Measurements from ENCODE around the gene SLC24A3.

SLC24A3 gene

DNA sequence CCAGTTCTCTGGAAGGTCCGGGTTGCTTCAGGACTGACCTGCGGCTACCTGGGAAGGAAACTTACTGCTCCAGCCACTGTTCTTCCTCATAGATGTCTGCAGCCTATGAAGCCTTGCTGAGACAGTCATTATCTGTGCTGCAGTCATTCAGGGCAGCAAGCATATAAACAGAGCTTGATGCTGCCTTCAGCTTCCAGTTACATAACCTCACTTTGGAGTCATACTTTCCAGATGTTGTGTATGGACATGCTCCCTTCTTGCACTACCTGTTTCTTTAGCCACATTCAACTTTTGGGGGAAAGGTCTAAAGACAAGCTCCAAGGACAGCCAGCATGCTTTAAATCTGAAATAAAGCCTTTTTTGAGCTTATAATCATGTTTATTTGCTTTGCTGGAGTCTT lies 98.1 kb downstream of the SLC24A3 start:
- DNase-seq: no peak

DNA sequence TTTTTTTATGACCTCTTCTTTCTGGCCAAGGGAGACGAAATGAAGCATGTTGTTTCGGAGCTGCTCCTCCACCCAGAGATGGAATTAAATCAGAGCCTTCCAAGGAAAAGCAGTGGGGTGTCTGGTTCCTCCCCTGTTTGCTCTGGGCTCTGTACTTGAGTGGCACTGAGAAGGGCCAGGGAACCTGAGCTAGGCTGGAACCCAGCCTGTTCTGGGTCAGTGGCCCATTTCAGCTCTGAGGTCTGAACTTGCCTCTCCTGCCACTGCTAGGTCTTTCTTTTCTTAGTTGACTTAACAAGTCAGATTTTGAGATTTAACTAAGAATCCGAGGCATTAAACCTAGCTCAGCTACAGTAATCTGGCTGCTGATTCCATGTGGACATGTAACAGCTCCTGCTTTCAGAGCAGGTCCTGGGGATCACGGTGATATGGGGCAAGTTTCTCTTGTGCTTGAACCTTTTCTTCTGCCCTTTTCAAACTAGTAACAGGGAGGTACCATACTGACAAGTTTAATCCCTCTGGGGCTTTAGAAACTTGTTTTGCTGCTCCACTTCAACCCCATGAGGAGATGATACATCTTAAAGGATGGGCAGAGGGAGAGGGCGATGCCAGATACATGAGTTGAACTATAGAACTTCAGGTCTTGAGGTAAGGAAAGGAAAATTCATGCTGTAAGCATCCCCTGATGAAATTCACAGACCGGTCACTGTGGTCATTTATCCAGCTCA lies 101.1 kb downstream of the SLC24A3 start:
- no peak for DNase-seq

DNA sequence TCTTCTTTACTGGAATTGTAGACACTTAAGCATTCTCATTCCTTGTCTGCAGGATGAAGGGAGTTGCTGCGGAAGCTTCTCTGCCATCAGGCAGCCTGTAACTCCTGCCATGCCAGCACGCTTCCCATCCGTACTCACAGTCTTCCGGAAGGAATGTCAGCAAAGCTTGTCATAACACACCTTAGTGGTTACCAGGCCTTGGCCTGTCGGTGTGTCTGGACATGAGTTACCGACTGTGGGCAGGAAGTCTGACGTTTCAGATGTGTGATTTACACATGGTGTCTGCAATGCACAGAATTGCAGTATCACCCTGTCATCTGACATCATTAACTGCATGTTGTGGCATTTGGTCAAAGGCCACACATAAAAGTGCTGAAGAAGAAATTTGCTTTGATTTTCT lies 102.2 kb downstream of the SLC24A3 start:
- no peak for DNase-seq

DNA sequence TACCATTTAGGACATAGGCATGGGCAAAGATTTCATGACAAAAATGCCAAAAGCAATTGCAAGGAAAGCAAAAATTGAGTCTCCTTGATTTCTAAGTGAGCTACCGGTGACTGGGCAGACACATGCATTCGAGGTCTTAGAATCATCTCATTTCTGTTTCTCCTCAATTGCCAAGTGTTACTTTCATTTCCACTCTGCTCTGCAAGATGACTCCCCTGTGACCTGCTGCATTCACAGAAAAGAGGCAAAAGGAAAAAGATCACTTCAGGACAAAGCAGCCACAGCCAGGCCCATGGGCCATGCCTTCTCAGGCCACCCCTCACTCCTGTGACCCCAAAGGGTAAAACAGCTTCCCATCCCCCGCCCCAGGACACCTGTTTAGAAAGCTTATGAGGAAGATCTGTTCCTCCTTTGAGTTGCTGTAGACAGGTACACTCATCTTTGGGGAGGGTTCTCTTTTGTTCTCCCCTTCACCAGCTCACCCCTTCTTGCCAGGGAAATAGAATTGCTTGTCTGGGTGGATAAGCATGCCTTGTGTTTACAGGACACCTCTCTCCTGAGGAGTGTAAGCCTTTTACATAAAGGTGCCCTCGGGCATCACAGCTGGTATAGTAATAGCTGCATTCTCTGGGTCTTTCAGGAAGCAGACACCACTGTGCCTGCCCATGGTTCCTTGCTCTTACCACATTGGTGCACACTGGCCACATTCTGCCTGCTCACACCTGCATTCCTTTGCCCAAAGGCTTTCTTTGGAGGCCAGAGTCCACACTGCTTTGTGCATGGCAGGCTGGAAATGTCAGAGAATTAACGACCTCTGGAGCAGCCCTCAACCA lies 105.0 kb downstream of the SLC24A3 start:
- DNase-seq: no peak

DNA sequence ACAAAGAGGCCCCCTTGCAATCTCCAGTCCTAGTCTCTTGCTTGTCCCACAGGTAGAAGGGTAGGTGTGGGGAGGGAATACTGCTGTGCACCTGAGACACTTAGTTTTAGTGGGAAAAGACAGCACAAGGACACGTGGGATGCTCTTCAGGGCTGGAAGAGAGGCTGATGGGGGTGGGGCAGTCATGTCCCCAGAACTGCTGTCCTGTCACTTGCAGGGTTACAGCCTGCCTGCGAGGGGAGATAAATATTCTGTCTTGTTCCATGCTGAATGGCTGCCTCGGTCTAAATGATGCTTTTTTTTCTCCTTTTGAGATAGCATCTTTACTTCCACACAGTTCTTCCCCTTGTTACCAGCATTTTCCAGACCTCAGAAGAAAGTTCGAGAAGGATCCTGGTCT lies 106.2 kb downstream of the SLC24A3 start:
- DNase-seq: no peak

DNA sequence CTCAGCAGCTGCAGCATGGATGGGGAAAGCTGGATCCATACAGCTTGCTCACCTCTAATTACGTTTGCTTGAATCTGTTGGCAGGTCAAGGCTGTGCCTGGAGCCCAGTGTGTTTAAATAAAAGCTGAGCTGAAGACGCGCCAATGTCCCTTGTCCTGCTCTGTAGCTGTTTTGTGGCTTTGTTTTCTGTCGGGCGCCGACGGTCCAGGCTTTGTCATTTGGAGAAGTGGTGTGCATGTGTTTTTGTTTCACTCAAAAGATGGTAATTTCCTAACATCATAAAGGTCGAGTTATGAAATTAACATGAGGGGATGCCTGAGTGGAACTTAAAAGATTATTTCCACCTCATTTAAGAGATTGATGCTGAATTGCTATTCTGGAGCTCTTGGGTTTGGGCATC lies 107.6 kb downstream of the SLC24A3 start:
- peak; percentile 61 for DNase-seq

DNA sequence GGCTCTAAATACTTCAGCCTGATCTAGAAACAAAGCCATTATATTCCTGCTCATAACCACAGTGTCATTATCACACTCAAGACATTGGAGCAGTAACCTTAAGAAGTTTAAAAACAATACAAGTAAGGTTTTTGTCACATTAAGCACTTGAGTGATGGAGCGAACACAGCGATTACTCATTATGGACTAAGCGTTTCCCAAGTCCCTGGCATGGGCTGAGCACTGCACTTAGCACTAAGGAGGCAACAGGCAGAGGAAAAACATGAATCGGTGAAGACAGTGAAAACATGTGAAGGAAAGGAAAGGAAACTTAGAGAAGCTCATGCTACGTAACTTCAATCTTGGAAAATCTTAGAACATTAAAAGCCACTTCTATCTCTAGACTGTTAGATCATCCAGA lies 108.7 kb downstream of the SLC24A3 start:
- DNase-seq: no peak

DNA sequence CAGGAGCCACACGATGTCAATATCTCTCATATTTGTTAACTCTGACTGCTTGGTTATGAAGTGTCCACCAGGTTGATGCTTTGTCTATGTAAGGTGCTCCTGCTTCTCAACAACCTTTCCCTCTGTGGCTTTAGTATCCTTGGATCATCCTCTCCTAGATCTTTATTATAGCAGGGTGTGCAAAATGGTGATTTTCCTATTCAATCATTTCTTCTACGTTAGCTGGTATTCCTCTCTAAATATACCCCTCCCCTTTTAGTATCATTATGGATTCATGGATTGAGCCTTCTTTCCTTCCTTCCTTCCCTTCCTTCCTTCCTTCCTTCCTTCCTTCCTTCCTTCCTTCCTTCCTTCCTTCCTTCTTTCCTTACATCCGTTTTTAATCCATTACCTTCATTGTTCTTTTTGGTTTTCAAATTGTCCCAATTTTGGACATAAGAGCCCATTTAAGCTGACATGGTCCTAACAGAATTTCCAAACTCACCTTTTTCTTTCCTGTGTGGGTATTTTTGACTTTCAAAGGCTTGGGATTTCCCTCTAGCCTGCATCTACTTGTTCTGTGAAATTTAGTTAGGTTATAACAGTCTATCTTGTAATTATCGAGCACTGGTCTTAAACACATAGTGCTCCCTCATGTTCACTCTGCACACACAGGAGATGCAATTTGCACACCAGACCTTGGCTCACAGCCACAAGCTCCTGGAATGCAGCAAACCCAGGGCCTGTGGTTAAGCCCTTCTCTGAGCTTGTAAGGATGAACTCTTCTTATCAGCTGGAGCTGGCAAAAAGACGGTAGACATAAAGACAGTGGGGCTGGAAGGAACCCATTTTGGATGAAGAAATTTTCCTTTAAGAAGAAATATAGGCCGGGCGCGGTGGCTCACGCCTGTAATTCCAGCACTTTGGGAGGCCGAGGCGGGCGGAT lies 109.9 kb downstream of the SLC24A3 start:
- DNase-seq: no peak

DNA sequence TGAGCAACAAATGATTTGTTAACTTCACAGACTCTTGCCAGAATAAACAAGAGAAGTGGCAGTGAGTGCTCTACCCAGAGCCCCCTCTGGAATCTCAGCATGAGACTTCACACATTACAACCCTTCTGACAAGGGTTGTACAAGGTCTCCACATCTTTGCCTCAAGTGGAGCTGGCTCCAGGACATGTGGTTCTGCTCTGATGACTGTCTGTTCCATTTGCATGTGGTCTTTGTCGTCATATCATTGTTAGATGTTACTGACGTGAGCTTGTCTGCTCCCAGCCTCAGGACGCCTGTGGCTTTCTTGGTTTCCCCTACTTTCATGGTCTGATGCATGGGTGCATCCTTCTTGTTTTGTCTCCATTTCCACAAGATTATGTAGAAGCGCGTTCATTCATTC lies 115.0 kb downstream of the SLC24A3 start:
- peak; percentile 19 for DNase-seq

DNA sequence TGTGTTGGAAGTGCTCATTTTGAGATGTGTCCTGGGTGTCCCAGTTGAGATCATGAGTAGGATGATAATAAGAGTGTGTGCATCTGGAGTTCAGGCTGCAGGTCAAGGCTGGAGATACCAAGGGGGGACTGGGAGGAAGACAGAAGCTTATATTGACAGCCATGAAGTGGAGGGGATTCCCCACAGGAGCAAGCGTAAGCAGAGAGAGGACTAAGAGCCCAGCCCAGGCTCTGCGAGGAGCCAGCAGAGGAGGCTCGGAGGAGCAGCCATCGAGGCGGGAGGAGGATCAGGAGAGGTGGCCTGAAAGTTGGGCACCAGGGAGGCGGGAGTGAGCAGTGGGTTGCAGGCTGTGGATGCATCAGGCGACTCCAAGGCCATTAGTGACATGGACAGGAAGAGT lies 116.2 kb downstream of the SLC24A3 start:
- no peak for DNase-seq

DNA sequence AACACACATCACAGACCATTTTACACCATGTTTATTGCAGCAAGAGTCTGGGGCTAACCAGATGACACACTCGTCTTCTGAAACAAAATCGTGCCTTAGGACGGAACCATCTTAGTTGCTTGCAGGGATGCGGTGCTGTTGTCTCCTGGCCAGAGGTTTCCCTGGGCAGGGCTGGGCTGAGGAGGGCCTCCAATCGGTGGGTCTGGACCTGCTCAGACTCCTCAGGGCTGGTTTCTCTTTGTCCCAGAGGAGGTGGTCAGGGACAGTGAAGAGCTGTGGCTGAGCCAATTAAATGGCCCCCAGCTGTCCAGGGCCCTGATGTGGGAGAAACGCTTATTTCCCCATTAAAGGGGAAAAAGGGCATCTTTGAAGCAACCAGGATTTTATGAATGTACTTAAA lies 117.6 kb downstream of the SLC24A3 start:
- no peak for DNase-seq

DNA sequence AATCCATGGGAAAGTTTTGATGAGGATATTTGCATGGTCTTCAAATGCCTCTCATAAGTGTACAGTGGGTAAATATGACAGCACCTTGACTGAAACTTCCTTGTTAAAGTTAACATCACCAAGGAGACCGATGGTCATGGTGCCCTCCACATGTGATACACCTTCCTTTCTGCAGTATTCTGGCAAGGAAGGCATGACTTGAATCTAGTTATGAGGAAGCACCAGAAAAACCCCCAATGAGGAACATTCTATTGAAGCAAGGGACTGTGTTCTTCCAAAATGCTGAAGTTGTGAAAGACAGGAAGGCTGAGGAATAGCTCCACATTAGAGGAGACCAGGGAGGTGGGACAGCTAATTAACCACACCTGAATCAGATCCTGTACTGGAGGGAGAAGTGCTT lies 118.3 kb downstream of the SLC24A3 start:
- DNase-seq: no peak

DNA sequence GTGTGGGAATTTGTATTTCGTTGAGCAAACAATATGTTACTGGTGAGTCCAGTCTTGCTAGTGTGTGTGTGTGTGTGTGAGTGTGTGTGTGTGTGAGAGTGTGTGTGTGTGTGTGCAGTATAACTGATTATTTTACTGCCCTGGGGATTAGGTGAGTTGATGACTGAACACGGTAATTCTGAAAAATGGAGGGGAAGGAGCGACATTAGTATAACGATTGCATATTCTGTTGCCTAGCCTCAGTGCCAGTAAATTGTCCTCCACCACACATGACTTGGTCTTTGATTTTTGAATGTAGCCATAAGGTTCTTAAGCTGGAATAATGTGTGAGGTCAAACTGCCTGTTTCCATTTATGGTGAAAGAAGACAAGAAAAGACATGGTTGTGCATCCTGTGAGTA lies 121.1 kb downstream of the SLC24A3 start:
- DNase-seq: no peak

DNA sequence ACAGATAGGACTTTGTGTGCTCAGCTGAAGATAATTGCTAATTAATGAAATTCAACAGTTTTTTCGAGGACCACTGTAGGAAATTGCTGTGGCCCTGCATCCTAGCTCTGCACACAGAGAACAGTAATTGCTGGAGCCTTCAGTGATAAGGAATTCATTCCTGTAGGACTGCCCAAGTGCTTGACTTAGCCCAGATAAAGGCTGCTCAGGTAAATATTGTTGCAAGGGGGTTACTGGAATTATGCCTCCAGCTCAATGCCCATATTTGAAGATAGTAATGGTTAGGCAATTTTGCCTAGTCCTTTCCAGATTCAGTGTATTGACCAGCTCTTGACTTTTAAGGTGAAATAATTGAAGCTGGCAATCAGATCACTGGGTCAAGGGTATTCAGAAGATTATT lies 122.9 kb downstream of the SLC24A3 start:
- DNase-seq: no peak

DNA sequence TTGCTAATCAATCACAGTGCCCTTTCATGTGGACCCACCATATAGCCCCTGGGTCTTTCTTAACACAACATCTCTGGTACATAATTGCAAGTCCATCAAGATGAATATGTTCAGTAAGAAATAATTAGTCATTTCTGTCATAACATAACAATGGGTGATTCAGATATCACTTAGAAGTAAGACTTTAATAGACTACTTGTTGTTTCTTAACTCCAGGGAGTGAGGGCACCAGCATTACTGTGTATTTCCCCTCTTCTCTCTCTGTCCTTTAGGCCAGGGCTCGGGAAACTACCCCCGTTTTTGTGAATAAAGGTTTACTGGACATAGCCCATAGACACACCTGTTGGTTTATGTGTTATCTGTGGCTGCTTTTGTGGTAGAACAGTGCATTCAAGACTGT lies 123.5 kb downstream of the SLC24A3 start:
- no peak for DNase-seq

DNA sequence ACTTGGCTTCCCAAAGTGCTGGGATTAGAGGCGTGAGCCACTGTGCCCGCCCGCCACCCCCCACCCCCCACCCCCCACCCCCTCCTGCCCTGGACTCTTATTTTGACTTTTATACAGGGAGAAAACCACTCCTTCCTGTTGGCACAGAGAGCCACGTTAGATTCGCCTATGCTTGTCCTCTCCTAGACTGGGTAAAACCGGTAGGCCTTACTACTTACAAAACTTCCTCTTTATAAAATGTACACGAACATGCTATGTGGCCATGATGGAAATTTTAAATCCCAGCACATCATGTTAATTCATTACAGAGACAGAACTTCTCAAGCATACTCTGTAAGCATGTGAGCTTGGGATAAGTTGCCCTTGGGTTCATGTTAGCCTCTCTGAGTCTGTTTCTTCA lies 124.2 kb downstream of the SLC24A3 start:
- DNase-seq: no peak

DNA sequence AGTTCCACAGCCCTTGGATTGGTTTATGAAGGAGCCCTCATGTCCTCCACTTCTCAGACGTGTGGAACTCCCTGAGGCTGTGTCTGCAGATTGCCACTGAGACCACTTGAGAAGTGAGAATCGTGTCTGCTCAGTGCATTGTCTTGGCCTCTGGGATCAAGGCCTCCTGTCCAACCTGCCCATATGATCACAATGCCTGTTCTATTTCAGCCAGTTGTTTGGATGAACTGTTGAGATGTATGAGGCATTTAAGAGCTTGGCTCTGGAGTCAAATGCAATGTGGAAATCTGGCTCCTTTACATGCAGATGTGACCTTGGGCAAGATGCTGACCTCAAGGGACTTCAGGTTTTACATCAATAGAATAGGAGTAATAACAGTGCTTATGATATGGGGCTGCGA lies 125.9 kb downstream of the SLC24A3 start:
- no peak for DNase-seq

DNA sequence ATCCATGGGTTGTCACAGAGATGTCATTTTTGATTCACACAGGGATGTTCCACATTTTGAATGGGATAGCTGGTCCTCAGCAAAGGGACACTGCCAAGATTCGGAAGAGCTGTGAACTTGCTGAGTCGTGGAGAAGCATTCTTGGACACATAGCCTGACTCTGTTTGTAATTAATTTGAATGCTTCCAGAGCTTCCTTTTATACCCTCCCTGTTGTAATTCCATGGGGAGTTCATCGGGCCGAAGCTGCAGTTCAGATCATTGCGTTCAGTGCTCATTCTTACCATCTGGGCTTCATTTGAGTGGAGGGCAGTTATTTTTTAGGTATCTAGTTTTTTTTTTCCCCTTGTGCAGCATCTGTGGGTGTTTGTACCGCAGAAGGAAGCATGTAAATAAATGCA lies 126.5 kb downstream of the SLC24A3 start:
- DNase-seq: no peak

DNA sequence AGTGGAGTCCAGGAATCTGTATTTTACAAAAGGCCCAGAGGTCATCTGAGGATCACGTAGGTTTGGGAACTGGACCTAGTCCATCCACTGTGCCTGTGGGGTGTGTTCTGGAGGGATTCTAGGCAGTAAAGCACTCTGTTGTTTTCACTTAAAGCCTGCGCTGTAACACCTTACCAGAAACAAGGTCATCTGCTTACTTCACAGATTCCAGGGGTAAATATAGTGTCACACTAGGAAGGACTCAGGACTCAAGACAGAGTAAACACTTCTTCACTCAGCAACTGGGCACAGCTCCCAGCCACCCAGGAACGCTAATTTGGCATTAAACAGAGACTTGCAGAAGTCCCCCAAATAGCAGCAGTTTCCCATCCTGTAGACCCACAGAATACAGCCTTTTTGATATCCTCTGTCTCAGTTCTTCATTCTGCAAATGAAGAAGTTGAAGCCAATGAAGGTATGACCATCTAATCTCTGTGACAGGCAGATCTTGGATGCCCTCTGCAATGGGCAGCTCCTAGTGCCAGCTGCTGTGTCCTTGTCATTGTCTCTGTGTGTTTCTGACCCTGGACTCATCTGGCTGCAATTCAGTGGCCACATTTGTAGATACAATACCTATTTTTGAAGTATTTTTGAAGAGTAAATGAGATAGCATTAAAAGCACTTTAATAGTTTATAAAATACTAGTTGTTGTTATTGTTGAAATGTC lies 129.1 kb downstream of the SLC24A3 start:
- peak; percentile 2 for DNase-seq

DNA sequence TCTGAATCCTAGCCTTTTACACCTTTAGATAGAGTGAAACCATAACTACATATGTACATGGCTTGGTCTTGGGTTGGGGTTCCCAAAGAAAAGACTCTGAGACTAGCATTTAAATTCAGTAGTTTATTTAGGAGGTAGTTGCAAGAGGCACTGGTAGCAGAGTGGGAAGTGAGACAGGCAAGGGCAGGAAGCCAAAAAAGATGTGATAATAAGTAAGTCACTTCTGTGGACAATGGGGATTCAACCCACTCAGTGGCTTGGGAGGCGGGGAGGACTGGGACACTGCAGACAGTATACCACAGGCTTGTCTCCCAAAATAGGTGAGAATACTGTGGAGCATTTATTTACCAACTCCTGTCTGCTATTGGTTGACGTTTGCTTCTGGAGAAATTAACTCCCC lies 131.9 kb downstream of the SLC24A3 start:
- DNase-seq: no peak

DNA sequence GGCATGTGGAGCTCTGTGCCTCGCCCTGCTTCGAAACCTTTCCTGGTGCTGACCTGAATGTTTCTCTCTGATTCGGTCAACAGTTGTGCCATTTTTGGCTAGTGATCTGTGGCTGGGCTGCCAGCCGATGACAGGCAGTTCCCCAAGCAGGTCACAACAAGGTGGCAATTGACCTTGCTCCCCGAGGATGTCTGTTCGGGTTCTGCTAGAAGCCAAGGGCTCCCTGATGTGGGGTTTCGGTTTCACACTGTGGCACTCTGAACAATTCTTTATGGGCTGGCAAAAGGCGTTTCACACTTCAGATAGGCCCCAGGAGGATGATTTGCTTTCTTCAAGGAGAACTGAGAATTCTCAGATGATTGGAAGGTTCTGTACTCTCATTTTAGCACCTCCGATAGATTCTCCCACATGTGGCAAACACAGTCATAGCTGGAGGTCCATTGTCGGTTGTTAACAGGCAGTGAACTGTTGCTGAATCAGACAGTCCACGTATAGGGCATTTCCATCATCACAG lies 135.6 kb downstream of the SLC24A3 start:
- DNase-seq: no peak

DNA sequence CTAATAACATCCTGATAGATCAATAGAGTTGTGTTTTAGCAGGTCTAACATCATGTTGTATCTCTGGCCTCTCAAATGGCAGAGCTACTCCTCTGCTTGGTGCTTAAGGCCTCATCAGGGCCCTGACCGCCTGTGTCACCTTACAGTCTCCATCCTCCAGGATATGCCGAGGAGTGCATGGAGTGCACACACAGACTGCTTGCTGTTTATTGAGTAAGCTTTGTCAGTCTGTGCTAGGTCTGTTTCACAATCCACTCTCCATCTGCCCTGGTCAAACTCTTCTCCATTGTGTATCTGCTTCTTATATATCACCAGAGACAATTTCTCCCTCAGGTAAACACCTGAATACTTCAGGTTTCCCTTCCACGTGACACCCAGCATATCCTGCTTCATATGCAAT lies 136.1 kb downstream of the SLC24A3 start:
- no peak for DNase-seq

DNA sequence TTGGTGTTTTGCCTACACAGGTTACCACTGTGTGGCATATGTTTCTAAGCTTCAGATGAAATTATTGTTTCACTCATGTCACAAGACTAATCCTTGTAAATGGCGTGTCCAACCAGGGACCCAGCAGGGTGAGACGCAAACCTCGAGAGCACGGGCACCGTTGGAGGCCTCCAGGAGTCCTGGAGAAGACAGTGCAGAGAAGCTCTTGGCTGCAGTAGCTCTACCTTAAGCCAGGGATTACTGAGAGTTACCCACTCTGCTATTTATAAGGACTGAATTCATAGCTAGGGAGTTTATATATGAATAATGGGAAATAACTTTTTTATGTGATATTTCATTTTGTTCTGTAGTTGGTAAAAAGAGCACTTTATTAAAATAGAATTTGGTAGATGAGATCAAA lies 137.4 kb downstream of the SLC24A3 start:
- no peak for DNase-seq
